ENCODE results near the gene EWSR1.

Gene EWSR1

DNA sequence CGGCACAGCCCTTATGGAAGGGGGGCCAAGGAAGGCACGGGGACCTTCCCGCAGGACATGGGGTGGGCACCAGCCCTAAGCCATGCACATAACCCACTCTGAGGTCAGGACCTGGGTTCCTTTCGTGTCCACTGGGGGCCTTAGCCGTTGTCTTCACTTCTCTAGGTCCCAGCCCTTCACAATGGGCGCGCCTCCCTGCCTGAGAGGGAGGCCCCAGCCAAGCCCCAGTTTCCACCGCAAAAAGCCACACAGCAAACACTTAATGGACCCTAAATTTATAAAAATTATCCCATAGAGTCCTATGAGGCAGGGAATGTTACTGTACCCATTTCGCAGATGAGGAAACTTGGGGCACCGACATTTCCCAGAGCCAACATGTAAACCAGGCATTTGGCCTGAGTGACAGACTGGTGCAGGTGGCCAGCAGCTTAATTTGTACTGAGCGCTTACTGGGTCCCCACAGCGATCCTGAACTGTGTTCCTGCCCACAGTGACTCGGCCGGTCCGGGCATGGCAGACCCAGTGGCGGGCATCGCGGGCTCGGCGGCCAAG, 39.6 kb downstream of the EWSR1 start:
- peaks cover 25% of the 10 kb centered on the region for H3K27me3 Mint-ChIP-seq
- H3K27ac Mint-ChIP-seq (ENCODE audit: low read depth), result no peak overlapping the region
- H3K4me1 Mint-ChIP-seq, result peaks cover 17% of the 10 kb centered on the region
- H3K4me3 Mint-ChIP-seq, result peak overlapping the region; percentile 75
- DNase-seq (ENCODE audit: low spot score in 2 of 2), result no peak
- H3K9me3 Mint-ChIP-seq, result no peaks in the 10 kb centered on the region
- H3K36me3 Mint-ChIP-seq (ENCODE audit: insufficient read depth), result peaks cover 9% of the 10 kb centered on the region
- ATAC-seq (replicated peaks; ENCODE audit: extremely low read depth, poor library complexity, severe bottlenecking), result no peak

GRCh38 chr22:29308148-29308790, 40.2 kb downstream of the EWSR1 start:
- Mint-ChIP-seq H3K27me3 (peaks cover 31% of the 10 kb centered on the region), H3K4me3 (peak overlapping the region; percentile 45), H3K4me1 (peaks cover 17% of the 10 kb centered on the region)

GRCh38 chr22:29308791-29309262, 40.8 kb downstream of the EWSR1 start:
- Mint-ChIP-seq H3K27me3 (peaks cover 37% of the 10 kb centered on the region), H3K9me3 (no peaks in the 10 kb centered on the region), H3K27ac (ENCODE audit: low read depth) (no peak overlapping the region), H3K36me3 (ENCODE audit: insufficient read depth) (peaks cover 11% of the 10 kb centered on the region), H3K4me1 (peaks cover 20% of the 10 kb centered on the region), H3K4me3 (peak overlapping the region; percentile 45)
- peak; percentile 66 for ATAC-seq (replicated peaks; ENCODE audit: extremely low read depth, poor library complexity, severe bottlenecking)
- no peak for DNase-seq (ENCODE audit: low spot score in 2 of 2)

More at GRCh38 chr22:29308148-29308790, 40.2 kb downstream of the EWSR1 start:
- Mint-ChIP-seq H3K36me3 (ENCODE audit: insufficient read depth) (peaks cover 11% of the 10 kb centered on the region), H3K9me3 (no peaks in the 10 kb centered on the region), H3K27ac (ENCODE audit: low read depth) (no peak overlapping the region)
- DNase-seq (ENCODE audit: low spot score in 2 of 2) (no peak), ATAC-seq (replicated peaks; ENCODE audit: extremely low read depth, poor library complexity, severe bottlenecking) (no peak)

DNA sequence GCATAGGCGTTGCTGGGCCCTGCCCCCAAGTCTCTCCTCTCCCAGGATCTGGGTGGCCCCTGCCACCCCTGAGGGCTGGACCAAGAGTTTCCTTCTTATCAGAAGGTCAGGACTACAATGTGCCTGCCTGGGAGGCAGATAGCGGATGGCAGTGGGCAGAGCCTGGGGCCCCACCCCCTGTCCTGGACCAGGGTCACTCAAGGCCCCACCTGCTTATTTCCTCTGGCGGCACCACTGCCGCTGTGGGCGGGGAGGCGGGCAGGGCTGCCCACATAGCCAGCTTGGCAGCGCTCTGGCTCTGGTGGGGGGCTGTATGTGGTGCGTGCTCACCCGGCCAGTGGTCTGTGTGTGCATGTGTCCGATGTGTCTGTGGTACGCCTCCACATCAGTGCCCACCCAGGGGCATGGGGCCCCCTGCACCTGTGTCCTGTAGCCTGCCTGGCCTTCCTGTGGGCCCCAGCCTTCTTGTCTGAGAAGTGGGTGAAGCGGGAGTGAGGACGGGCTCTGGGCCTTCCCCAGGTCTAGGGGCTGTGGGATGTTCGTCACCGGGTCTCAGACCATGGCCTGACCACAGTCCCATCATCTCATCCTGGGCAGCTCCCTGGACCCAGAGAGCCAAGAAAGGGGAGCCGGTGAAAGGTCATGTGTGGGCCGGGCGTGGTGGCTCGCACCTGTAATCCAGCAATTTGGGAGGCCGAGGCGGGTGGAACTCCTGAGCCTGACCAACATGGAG, 41.4 kb downstream of the EWSR1 start:
- no peak for ATAC-seq (replicated peaks; ENCODE audit: extremely low read depth, poor library complexity, severe bottlenecking)
- H3K9me3 Mint-ChIP-seq, result no peaks in the 10 kb centered on the region
- H3K4me1 Mint-ChIP-seq, result peaks cover 27% of the 10 kb centered on the region
- DNase-seq (ENCODE audit: low spot score in 2 of 2), result no peak
- peaks cover 14% of the 10 kb centered on the region for H3K36me3 Mint-ChIP-seq (ENCODE audit: insufficient read depth)
- H3K27ac Mint-ChIP-seq (ENCODE audit: low read depth), result no peak overlapping the region
- peaks cover 42% of the 10 kb centered on the region for H3K27me3 Mint-ChIP-seq
- no peak overlapping the region for H3K4me3 Mint-ChIP-seq

DNA sequence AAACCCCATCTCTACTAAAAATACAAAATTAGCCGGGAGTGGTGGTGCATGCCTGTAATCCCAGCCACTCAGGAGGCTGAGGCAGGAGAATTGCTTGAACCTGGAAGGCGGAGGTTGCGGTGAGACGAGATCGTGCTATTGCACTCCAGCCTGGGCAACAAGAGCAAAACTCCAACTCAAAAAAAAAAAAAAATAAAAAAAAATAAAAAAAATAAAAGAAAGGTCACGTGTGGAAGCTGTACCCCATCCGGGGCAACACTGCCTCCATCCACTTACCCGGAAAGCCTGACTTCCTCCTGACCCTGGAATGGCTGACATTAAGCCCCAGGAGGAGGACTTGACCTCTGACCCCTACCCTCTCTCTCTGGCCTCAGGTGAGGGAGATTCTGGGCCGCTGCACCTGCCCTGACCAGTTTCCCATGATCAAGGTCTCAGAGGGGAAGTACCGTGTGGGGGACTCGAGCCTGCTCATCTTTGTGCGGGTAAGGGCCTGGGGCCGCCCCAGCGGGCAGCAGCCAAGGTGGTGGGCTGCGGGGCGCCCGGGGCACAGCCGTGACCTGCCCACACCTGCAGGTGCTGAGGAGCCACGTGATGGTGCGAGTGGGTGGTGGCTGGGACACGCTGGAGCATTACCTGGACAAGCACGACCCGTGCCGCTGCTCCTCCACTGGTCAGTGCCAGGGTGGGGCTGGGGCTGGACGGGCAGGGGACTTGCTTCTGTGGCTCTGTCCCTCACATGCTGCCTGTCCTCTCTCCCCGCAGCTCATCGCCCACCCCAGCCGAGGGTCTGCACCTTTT, 42.2 kb downstream of the EWSR1 start:
- Mint-ChIP-seq H3K9me3 (no peaks in the 10 kb centered on the region), H3K27me3 (peaks cover 39% of the 10 kb centered on the region), H3K36me3 (ENCODE audit: insufficient read depth) (peaks cover 11% of the 10 kb centered on the region), H3K27ac (ENCODE audit: low read depth) (no peak overlapping the region), H3K4me1 (peaks cover 30% of the 10 kb centered on the region), H3K4me3 (no peak overlapping the region)
- DNase-seq (ENCODE audit: low spot score in 2 of 2) (no peak), ATAC-seq (replicated peaks; ENCODE audit: extremely low read depth, poor library complexity, severe bottlenecking) (no peak)

- peaks cover 24% of the 10 kb centered on the region for H3K4me1 Mint-ChIP-seq
- ATAC-seq (replicated peaks; ENCODE audit: extremely low read depth, poor library complexity, severe bottlenecking) (peak; percentile 25), DNase-seq (ENCODE audit: low spot score in 2 of 2) (peak in 1 of 2 donors; percentile 38)
- no peaks in the 10 kb centered on the region for H3K9me3 Mint-ChIP-seq
- H3K4me3 Mint-ChIP-seq, result no peak overlapping the region
- H3K27ac Mint-ChIP-seq (ENCODE audit: low read depth), result no peak overlapping the region
- H3K27me3 Mint-ChIP-seq, result peaks cover 35% of the 10 kb centered on the region
- peaks cover 11% of the 10 kb centered on the region for H3K36me3 Mint-ChIP-seq (ENCODE audit: insufficient read depth)
Measured at GRCh38 chr22:29310863-29311339, 42.8 kb downstream of the EWSR1 start.

- H3K27ac Mint-ChIP-seq (ENCODE audit: low read depth), result no peak overlapping the region
- no peak overlapping the region for H3K4me3 Mint-ChIP-seq
- peaks cover 41% of the 10 kb centered on the region for H3K27me3 Mint-ChIP-seq
- peaks cover 11% of the 10 kb centered on the region for H3K36me3 Mint-ChIP-seq (ENCODE audit: insufficient read depth)
- no peaks in the 10 kb centered on the region for H3K9me3 Mint-ChIP-seq
- ATAC-seq (replicated peaks; ENCODE audit: extremely low read depth, poor library complexity, severe bottlenecking), result no peak
- no peak for DNase-seq (ENCODE audit: low spot score in 2 of 2)
- peaks cover 17% of the 10 kb centered on the region for H3K4me1 Mint-ChIP-seq
Measured at GRCh38 chr22:29311464-29312217, 43.6 kb downstream of the EWSR1 start.

DNA sequence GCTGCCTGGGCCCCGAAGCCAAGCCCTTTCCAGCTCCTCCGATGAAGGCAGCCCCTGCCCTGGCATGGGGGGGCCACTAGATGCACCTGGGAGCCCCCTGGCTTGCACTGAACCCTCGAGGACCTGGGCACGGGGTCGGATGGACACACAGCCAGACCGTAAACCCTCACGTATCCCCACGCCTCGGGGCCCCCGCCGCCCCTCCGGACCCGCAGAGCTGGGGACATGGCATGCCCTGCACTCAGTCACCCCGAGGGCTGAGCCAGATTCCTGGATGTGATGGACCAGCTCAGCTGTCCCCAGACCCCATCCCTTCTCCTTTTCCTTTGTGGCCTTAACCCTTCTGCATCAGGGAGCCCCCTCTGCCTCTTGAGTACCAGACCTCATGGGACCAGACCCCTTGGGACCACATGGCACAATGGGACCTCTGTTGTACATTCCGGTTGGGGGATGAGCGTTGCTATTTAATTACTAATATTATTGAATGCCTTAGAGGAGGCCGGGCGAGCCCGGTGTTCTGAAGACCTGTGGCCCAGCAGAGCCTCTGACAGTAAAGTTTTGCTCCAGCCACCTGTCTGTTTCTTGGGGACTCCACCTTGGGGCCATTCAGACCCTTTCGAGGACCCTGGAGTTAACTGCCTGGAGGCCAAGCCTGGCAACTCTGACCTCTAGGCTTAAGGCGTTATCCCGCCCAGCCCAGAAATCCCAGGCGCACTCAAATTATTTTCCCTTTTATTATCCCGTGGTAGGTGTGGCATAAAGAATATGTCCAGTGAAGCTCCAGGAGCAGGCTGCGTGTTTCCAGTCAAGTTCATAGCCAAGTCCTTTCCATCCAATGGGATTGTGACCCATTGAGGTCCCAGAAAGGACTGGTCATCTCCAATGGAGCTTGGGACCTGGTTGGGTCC, 44.4 kb downstream of the EWSR1 start:
- H3K4me1 Mint-ChIP-seq, result peaks cover 17% of the 10 kb centered on the region
- H3K27me3 Mint-ChIP-seq, result peaks cover 48% of the 10 kb centered on the region
- H3K36me3 Mint-ChIP-seq (ENCODE audit: insufficient read depth), result peaks cover 9% of the 10 kb centered on the region

GRCh38 chr22:29313126-29313575, 45.1 kb downstream of the EWSR1 start:
- peaks cover 48% of the 10 kb centered on the region for H3K27me3 Mint-ChIP-seq
- no peak for DNase-seq (ENCODE audit: low spot score in 2 of 2)
- H3K27ac Mint-ChIP-seq (ENCODE audit: low read depth), result no peak overlapping the region
- no peak overlapping the region for H3K4me3 Mint-ChIP-seq
- H3K4me1 Mint-ChIP-seq, result peaks cover 17% of the 10 kb centered on the region
- H3K9me3 Mint-ChIP-seq, result no peaks in the 10 kb centered on the region
- ATAC-seq (replicated peaks; ENCODE audit: extremely low read depth, poor library complexity, severe bottlenecking), result no peak
- H3K36me3 Mint-ChIP-seq (ENCODE audit: insufficient read depth), result peaks cover 9% of the 10 kb centered on the region

More for the DNA sequence above, 44.4 kb downstream of the EWSR1 start:
- ATAC-seq (replicated peaks; ENCODE audit: extremely low read depth, poor library complexity, severe bottlenecking) (no peak), DNase-seq (ENCODE audit: low spot score in 2 of 2) (no peak)
- H3K9me3 Mint-ChIP-seq, result no peaks in the 10 kb centered on the region
- H3K27ac Mint-ChIP-seq (ENCODE audit: low read depth), result no peak overlapping the region
- no peak overlapping the region for H3K4me3 Mint-ChIP-seq

GRCh38 chr22:29313576-29314466, 45.8 kb downstream of the EWSR1 start:
- Mint-ChIP-seq H3K9me3 (no peaks in the 10 kb centered on the region), H3K36me3 (ENCODE audit: insufficient read depth) (peaks cover 8% of the 10 kb centered on the region), H3K4me1 (peaks cover 17% of the 10 kb centered on the region), H3K4me3 (peak overlapping the region; percentile 14), H3K27me3 (peaks cover 48% of the 10 kb centered on the region), H3K27ac (ENCODE audit: low read depth) (no peak overlapping the region)
- DNase-seq (ENCODE audit: low spot score in 2 of 2) (no peak), ATAC-seq (replicated peaks; ENCODE audit: extremely low read depth, poor library complexity, severe bottlenecking) (no peak)
